Calu3 (cell line): ENCODE results near the gene FAM221B. TPM values are rescaled to one million over a fixed set of nuclear protein-coding genes. Genes with fewer than 3 reads are reported as not detected.

Experiments
- BruUV-seq: library from RNA; stranded (reverse); fragments of 400-500 nt; replicated peaks from 2 replicates; lab custom pipeline; 2021; lab: Mats Ljungman, UMichigan
- CTCF ChIA-PET: fragments of 300-600 bp; sonication (Branson Sonifier 250); formaldehyde crosslinking; loops from one replicate; lab custom pipeline; 2022; ENCODE audit warnings: antibody characterized with exemption; lab: Charles Lee
- DNase-seq: peaks from one replicate; pipeline ENCODE4 v3.0.0; 2022
- H3K27ac Mint-ChIP-seq: one replicate; pipeline ENCODE4 v1.8.0; 2022; ENCODE audit warnings: mixed read lengths; ENCODE audit not compliant: unreplicated experiment
- H3K27me3 Mint-ChIP-seq: one replicate; pipeline ENCODE4 v1.8.0; 2022; ENCODE audit warnings: mixed read lengths; ENCODE audit not compliant: unreplicated experiment
- H3K36me3 Mint-ChIP-seq: one replicate; pipeline ENCODE4 v1.8.0; 2022; ENCODE audit warnings: mild to moderate bottlenecking, moderate library complexity, mixed read lengths; ENCODE audit not compliant: insufficient read depth, unreplicated experiment
- H3K4me1 Mint-ChIP-seq: one replicate; pipeline ENCODE4 v1.8.0; 2022; ENCODE audit warnings: mild to moderate bottlenecking, low read depth, mixed read lengths; ENCODE audit not compliant: unreplicated experiment
- H3K4me3 Mint-ChIP-seq: one replicate; pipeline ENCODE4 v1.8.0; 2022; ENCODE audit warnings: mild to moderate bottlenecking, low read depth, moderate library complexity, mixed read lengths; ENCODE audit not compliant: unreplicated experiment
- H3K9me3 Mint-ChIP-seq: one replicate; pipeline ENCODE4 v1.8.0; 2022; ENCODE audit warnings: low read depth, mixed read lengths; ENCODE audit not compliant: unreplicated experiment
- CTCF ChIP-seq: fragments of 200-600 bp; IDR thresholded peaks from one replicate; pipeline ENCODE4 v1.8.0; 2022; ENCODE audit warnings: antibody characterized with exemption; ENCODE audit not compliant: unreplicated experiment
- intact Hi-C: fragments of 100-400 bp; cut with micrococcal nuclease; formaldehyde crosslinking; loops from one replicate; pipeline ENCODE4 v1.10.0; 2022; ENCODE audit not compliant: unreplicated experiment
- total RNA-seq: library from RNA; stranded (reverse); gene quantifications from 2 replicates; pipeline ENCODE4 v1.2.3, GENCODE V29; 2022

The FAM221B gene
- total RNA-seq, 1 experiment from 2014 or later = not detected

GRCh38 chr9:35869621-35870216 is 41.2 kb upstream of the FAM221B start:
- BruUV-seq = no TSS peak
- H3K9me3 Mint-ChIP-seq = no peaks in the 10 kb centered on the region
- CTCF ChIA-PET = no interaction called here
- TF ChIP-seq CTCF = no peak
- DNase-seq = no peak
- no peak overlapping the region for H3K4me3 Mint-ChIP-seq
- H3K4me1 Mint-ChIP-seq = no peaks in the 10 kb centered on the region
- intact Hi-C loops = no loop called here
- H3K27me3 Mint-ChIP-seq = peaks cover under 1% of the 10 kb centered on the region
- H3K27ac Mint-ChIP-seq = no peak overlapping the region
- H3K36me3 Mint-ChIP-seq = no peaks in the 10 kb centered on the region

GRCh38 chr9:35868933-35869332 is 40.4 kb upstream of the FAM221B start:
- DNase-seq = no peak
- intact Hi-C loops = no loop called here
- Mint-ChIP-seq H3K27ac (no peak overlapping the region), H3K9me3 (no peaks in the 10 kb centered on the region), H3K36me3 (no peaks in the 10 kb centered on the region), H3K27me3 (peaks cover 7% of the 10 kb centered on the region), H3K4me1 (no peaks in the 10 kb centered on the region), H3K4me3 (no peak overlapping the region)
- no peak for TF ChIP-seq CTCF
- no TSS peak for BruUV-seq
- CTCF ChIA-PET = no interaction called here

DNA sequence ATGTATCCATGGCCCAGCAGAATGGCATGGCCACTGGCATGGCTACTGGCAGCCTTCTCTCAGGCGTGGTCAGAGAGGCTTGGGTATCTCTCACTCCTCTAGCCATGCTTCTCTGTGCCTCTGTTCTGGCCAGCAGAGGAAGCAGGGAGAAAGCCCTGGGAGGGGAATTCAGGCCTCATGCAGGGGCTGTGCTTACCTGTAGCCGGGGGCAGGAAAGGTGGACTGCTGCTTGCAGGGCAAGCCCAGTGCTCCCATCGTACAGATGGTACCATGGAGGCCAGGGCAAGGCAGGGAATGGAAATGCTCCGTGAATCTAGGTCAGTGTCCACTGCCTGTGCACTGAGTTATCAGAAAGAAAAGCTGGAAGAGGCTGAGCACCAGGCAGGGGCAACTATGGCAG is 39.0 kb upstream of the FAM221B start:
- DNase-seq = no peak
- Mint-ChIP-seq H3K4me1 (no peaks in the 10 kb centered on the region), H3K36me3 (peaks cover 3% of the 10 kb centered on the region), H3K4me3 (no peak overlapping the region), H3K27ac (no peak overlapping the region), H3K27me3 (peaks cover 16% of the 10 kb centered on the region), H3K9me3 (no peaks in the 10 kb centered on the region)
- BruUV-seq = no TSS peak
- CTCF ChIA-PET = no interaction called here
- no peak for TF ChIP-seq CTCF
- intact Hi-C loops = no loop called here

DNA sequence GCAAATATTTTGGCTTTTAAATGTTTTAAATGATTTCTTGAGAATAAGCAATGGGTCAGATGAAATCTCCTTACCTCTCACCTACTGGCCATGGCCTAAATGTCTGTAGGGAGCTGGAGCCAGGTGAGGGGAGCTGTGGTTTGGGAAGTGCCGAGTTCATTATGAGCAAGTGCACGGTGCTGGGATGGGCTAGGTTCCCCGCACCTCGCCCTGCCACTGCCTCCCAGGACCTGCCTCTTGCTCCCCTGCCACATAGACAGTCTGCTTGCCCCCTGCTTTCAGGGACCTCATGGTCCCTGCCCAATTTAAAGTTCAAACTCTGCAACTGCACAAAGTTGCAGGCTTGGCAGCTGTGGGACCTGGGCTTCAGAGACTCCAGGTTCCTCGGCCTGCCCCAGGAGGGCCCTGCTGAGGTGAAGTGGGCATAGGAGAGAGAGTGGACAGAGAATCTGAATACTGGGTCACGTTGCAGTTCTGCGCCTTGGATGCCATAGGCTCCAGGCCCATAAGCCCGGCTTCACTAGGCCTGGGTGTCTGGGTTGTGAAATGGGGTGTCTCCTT is 36.2 kb upstream of the FAM221B start:
- Mint-ChIP-seq H3K27ac (no peak overlapping the region), H3K36me3 (peaks cover 4% of the 10 kb centered on the region), H3K9me3 (no peaks in the 10 kb centered on the region), H3K4me1 (no peaks in the 10 kb centered on the region), H3K27me3 (peaks cover 43% of the 10 kb centered on the region), H3K4me3 (no peak overlapping the region)
- no peak for DNase-seq
- CTCF ChIA-PET = no interaction called here
- TF ChIP-seq CTCF = no peak
- intact Hi-C loops = no loop called here
- BruUV-seq = no TSS peak
